Endothelial cell of umbilical vein (primary cell): ENCODE data around the gene SPRING1. TPM values are rescaled to one million over a fixed set of nuclear protein-coding genes. Genes with fewer than 3 reads are reported as not detected.

Experiments
- BruUV-seq: library from RNA; stranded (reverse); fragments of 400-500 nt; replicated peaks from 2 replicates; lab custom pipeline; 2021; lab: Mats Ljungman, UMichigan
- CTCF ChIA-PET: fragments of 300-600, 350-600 bp; sonication (Branson Sonifier 250); formaldehyde crosslinking; loops from one replicate; lab custom pipeline; 2021; ENCODE audit warnings: antibody characterized with exemption, inconsistent platforms; lab: Charles Lee
- POLR2A ChIA-PET: fragments of 300-600, 350-600 bp; sonication (Branson Sonifier 250); formaldehyde crosslinking; loops from one replicate; lab custom pipeline; 2021; ENCODE audit warnings: antibody characterized with exemption, inconsistent platforms; lab: Charles Lee
- DNase-seq: peaks from one replicate; pipeline ENCODE4 v3.0.0-alpha.2; 2011; ENCODE audit warnings: low read depth, low spot score
- FAIRE-seq: peaks from 2 replicates; lab custom pipeline; 2011; peaks lifted over from hg19 to GRCh38; lab: Jason Lieb, UNC
- H2AFZ ChIP-seq: 2 replicates; pipeline ENCODE4 v1.6.0; 2012; ENCODE audit warnings: low read depth, low read length, control low read depth, inconsistent platforms
- H3K27ac ChIP-seq: 2 replicates; pipeline ENCODE4 v1.5.1; 2011; ENCODE audit warnings: low read depth, mild to moderate bottlenecking, control low read depth, low read length, moderate library complexity; ENCODE audit not compliant: insufficient read depth
- H3K27me3 ChIP-seq, 2 experiments: 2 replicates each; pipeline versions ENCODE4 v1.6.0 to v1.6.1; 2011; ENCODE audit warnings: low read length in 2 of 2, mixed read lengths in 1 of 2; ENCODE audit not compliant: control insufficient read depth in 2 of 2, insufficient read depth in 2 of 2
- H3K36me3 ChIP-seq, 2 experiments: 2 replicates in 1 of 2; 3 replicates in 1 of 2; pipeline ENCODE4 v1.5.1; 2011; ENCODE audit warnings: low read length in 2 of 2, mild to moderate bottlenecking in 1 of 2, moderate library complexity in 1 of 2; ENCODE audit not compliant: control insufficient read depth in 2 of 2, insufficient read depth in 2 of 2; ENCODE audit errors: extremely low read depth in 1 of 2
- H3K4me1 ChIP-seq: 3 replicates; pipeline ENCODE4 v1.5.1; 2011; ENCODE audit warnings: mild to moderate bottlenecking, low read length; ENCODE audit not compliant: control insufficient read depth, insufficient read depth; ENCODE audit errors: extremely low read depth
- H3K4me2 ChIP-seq: 2 replicates; pipeline ENCODE4 v1.6.1; 2011; ENCODE audit warnings: low read length, control low read depth, mixed read lengths; ENCODE audit not compliant: insufficient read depth
- H3K4me3 ChIP-seq, 3 experiments: fragments of 200-600 bp in 1 of 3; sonication (generic), shearing (Covaris generic) in 1 of 3; replicated peaks in 1 of 3; 2 replicates each; pipeline ENCODE4 v1.5.1; 2011 to 2016; ENCODE audit warnings: control low read depth in 3 of 3, low read length in 3 of 3, mild to moderate bottlenecking in 2 of 3, inconsistent platforms in 1 of 3, low read depth in 1 of 3, moderate library complexity in 1 of 3; ENCODE audit not compliant: insufficient read depth in 1 of 3
- H3K79me2 ChIP-seq: 2 replicates; pipeline ENCODE4 v1.6.0; 2012; ENCODE audit warnings: low read length, inconsistent platforms; ENCODE audit not compliant: control insufficient read depth, insufficient read depth
- H3K9ac ChIP-seq: replicated peaks from 2 replicates; pipeline ENCODE3; 2011; ENCODE audit warnings: low read length, control low read depth; ENCODE audit not compliant: insufficient read depth; ENCODE audit errors: extremely low read depth
- H3K9me1 ChIP-seq: replicated peaks from 3 replicates; pipeline ENCODE4 v1.6.0; 2011; ENCODE audit warnings: mild to moderate bottlenecking, low read length; ENCODE audit not compliant: control insufficient read depth, insufficient read depth; ENCODE audit errors: extremely low read depth
- H3K9me3 ChIP-seq: replicated peaks from 2 replicates; pipeline ENCODE4 v1.5.1; 2012; ENCODE audit warnings: low read length, inconsistent platforms; ENCODE audit not compliant: control insufficient read depth, insufficient read depth
- H4K20me1 ChIP-seq: replicated peaks from 2 replicates; pipeline ENCODE3; 2011; ENCODE audit warnings: mild to moderate bottlenecking, low read length; ENCODE audit not compliant: control insufficient read depth, insufficient read depth; ENCODE audit errors: extremely low read depth
- JUN ChIP-seq: IDR thresholded peaks from 2 replicates; pipeline ENCODE4 v1.6.1; 2011; ENCODE audit warnings: borderline replicate concordance, low read depth; ENCODE audit not compliant: insufficient read length, insufficient read depth
- MYC ChIP-seq: IDR thresholded peaks from one replicate; pipeline ENCODE4 v1.6.1; 2011; ENCODE audit warnings: mild to moderate bottlenecking, low read depth, low read length
- POLR2AphosphoS5 ChIP-seq: IDR thresholded peaks from 2 replicates; pipeline ENCODE4 v1.6.1; 2012; ENCODE audit warnings: low read depth, mild to moderate bottlenecking, control low read depth, low read length, moderate library complexity; ENCODE audit not compliant: insufficient read depth
- dilution Hi-C: fragments of 300-500 bp; cut with MboI; formaldehyde crosslinking; loops from one replicate; pipeline ENCODE4 v1.15.0; 2019; ENCODE audit warnings: low sequenced_read_pairs; ENCODE audit not compliant: extremely low pct_ligation_motif_present
- intact Hi-C: fragments of 100-400 bp; cut with micrococcal nuclease; formaldehyde crosslinking; loops from one replicate; pipeline ENCODE4 v1.10.0; 2022
- polyA plus RNA-seq, 4 experiments: library from polyadenylated mRNA; depleted of rRNA in 3 of 4; stranded (reverse) in 3 of 4; unstranded in 1 of 4; fragments of >200 nt; gene quantifications; 2 replicates each; pipeline versions ENCODE4 v1.2.1 to v1.2.3, GENCODE V29; 2011 to 2012; ENCODE audit warnings: missing spikeins in 1 of 4
- small RNA-seq: library from RNA; depleted of rRNA; stranded (forward); fragments of <200 nt; gene quantifications from one replicate; pipeline ENCODE3, GENCODE V24; 2012; ENCODE audit warnings: low replicate concordance, low read depth; ENCODE audit not compliant: insufficient read depth, insufficient read length
- total RNA-seq: library from RNA; stranded (reverse); gene quantifications from 2 replicates; pipeline ENCODE4 v1.2.3, GENCODE V29; 2021

SPRING1 gene
- total and polyA plus RNA-seq, 2 donors (not counting 3 experiments of a cell fraction or from before 2014, with no cell fraction given) = 17.5 to 40.4 TPM

GRCh38 chr12:116689521-116689920, 48.3 kb downstream of the SPRING1 start:
- peaks cover 16 to 19% of the 10 kb centered on the region in 2 experiments for H3K27me3 ChIP-seq
- TF ChIP-seq JUN = no peak
- TF ChIP-seq MYC = no peak
- no peak for TF ChIP-seq POLR2AphosphoS5
- H3K9ac ChIP-seq = no peak overlapping the region
- intact Hi-C loops = loop anchor here (5.0 kb wide), 1 partner anchor 412 kb away; the partner anchor contains the start of gene MED13L
- no peak overlapping the region for H3K4me3 ChIP-seq
- no peaks in the 10 kb centered on the region for H3K9me1 ChIP-seq
- no peak overlapping the region for H3K27ac ChIP-seq
- no TSS peak for BruUV-seq
- POLR2A ChIA-PET = no interaction called here
- H3K36me3 ChIP-seq = no peaks in the 10 kb centered on the region
- no peak overlapping the region for H3K4me2 ChIP-seq
- H3K79me2 ChIP-seq = no peaks in the 10 kb centered on the region
- CTCF ChIA-PET = interaction anchor here (0.8 to 2.3 kb wide), 2 partner anchors 14 to 20 kb away, joined by 3 to 11 read pairs; no protein-coding TSS in a partner anchor
- H2AFZ ChIP-seq = no peak overlapping the region
- no peaks in the 10 kb centered on the region for H3K9me3 ChIP-seq
- DNase-seq = no peak
- dilution Hi-C loops = no loop called here
- no peaks in the 10 kb centered on the region for H3K4me1 ChIP-seq
- no peak for FAIRE-seq
- no peaks in the 10 kb centered on the region for H4K20me1 ChIP-seq

Small RNA genes lying within 50 kb of the gene (small RNA-seq; reads per million reads assigned to genes)
- gene RNU6-558P = not detected

Other genes starting within 250 kb of the SPRING1 start
- 4.1 TPM in 1 of 2 replicates, not detected in the other for gene MAP1LC3B2, start 178.7 kb downstream of the SPRING1 start, total RNA-seq
- 0.32 and 0.49 TPM in 2 replicates for gene MAP1LC3B2, start 178.7 kb downstream of the SPRING1 start, polyA plus RNA-seq
- 5.1 and 6.6 TPM in 2 replicates for gene RNFT2, start 246 bp upstream of the SPRING1 start, total RNA-seq
- gene RNFT2, start 246 bp upstream of the SPRING1 start, polyA plus RNA-seq = 1.4 and 1.7 TPM in 2 replicates
- gene HRK, start 143.4 kb upstream of the SPRING1 start, total RNA-seq = not detected in 2 replicates
- gene HRK, start 143.4 kb upstream of the SPRING1 start, polyA plus RNA-seq = not detected in 2 replicates
- gene FBXW8, start 172.9 kb upstream of the SPRING1 start, total RNA-seq = 15.4 and 16.9 TPM in 2 replicates
- gene FBXW8, start 172.9 kb upstream of the SPRING1 start, polyA plus RNA-seq = 15.4 and 15.7 TPM in 2 replicates